ENCODE results near the gene DMTF1.

GRCh38 chr7:87107949-87108776 is 44.1 kb upstream of the DMTF1 start:
- TF ChIP-seq CTCF (conservative IDR thresholded peaks at IDR 0.05; ENCODE audit: low read length) (no peak), EZH2phosphoT487 (IDR thresholded peaks at IDR 0.05; ENCODE audit: borderline replicate concordance, low read depth, low read length) (no peak)
